Measurements from ENCODE around the gene FAM47B. TPM values are rescaled to one million over a fixed set of nuclear protein-coding genes. Genes with fewer than 3 reads are reported as not detected.

Gene FAM47B
- total RNA-seq, 4 donors from 2014 or later, result not detected

DNA sequence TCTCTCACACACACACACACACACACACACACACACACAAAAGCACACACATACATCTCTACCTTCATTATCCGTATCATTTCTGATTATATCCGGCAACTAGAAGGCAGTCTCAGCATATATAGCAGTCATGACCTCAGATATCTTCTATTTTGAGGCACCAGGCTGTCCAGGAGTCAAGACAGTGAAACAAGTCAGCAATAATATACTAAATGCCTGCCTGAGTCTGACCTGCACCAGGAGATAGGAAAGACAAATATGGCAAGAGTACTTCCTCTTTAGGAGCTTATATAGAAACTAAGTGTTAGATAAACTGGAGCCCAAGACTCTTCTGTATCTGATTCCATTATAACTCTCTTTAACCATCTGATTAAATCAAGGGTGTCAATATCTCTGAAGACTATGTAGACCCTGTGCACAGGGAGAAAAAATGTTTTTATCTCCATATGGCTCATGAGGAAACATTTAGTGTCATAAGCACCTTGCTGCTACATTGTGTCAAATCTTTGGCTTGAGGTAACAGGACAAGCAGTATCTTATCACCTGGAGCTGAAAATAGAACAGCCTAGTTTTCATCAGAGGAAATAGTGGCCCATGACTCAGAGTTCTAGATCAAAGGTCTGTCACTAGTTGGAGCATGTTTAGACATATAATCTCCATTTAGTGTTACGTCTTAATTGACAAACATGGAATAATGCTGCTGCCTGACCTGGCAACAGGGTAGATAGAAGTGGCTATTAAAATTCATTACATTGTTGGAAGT, 27.0 kb upstream of the FAM47B start:
- 65 to 74% methylated on average over 3 of the region's 3 CpGs for WGBS, 2 donors
- H3K4me3 ChIP-seq (ENCODE audit: low read depth, poor library complexity, severe bottlenecking), result no peak overlapping the region
- intact Hi-C loops (cut with DNase I; ENCODE audit: low total_unique reads), result no loop called here
- DNase-seq (ENCODE audit: low spot score in 2 of 2), result no peak
- TF ChIP-seq, protein P1, sequence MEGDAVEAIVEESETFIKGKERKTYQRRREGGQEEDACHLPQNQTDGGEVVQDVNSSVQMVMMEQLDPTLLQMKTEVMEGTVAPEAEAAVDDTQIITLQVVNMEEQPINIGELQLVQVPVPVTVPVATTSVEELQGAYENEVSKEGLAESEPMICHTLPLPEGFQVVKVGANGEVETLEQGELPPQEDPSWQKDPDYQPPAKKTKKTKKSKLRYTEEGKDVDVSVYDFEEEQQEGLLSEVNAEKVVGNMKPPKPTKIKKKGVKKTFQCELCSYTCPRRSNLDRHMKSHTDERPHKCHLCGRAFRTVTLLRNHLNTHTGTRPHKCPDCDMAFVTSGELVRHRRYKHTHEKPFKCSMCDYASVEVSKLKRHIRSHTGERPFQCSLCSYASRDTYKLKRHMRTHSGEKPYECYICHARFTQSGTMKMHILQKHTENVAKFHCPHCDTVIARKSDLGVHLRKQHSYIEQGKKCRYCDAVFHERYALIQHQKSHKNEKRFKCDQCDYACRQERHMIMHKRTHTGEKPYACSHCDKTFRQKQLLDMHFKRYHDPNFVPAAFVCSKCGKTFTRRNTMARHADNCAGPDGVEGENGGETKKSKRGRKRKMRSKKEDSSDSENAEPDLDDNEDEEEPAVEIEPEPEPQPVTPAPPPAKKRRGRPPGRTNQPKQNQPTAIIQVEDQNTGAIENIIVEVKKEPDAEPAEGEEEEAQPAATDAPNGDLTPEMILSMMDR (IDR thresholded peaks at IDR 0.05), result no peak
- no peak for TF ChIP-seq POLR2A (IDR thresholded peaks at IDR 0.05)

DNA sequence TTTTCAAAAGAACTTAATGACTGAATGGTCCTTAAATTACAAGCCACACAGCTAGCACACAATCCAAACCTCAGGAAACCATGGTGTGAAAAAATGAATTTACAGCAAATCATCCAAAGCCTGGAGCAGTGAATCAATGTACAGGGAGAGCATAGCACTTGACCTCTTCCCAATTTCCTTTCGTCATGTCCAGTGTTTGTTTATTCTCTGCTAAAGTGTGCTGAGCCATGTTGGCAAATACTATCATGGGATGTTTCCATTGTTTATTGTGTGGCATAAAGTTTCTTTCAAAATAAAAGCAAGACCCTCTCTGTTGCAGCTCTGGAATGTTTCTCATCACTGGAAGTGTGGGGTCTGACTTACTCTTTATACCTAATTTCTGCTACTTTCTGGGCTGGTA, 25.4 kb upstream of the FAM47B start:
- intact Hi-C loops (cut with DNase I; ENCODE audit: low total_unique reads), result no loop called here
- TF ChIP-seq, protein P1 (IDR thresholded peaks at IDR 0.05), result no peak
- no peak overlapping the region for H3K4me3 ChIP-seq (ENCODE audit: low read depth, poor library complexity, severe bottlenecking)
- DNase-seq (ENCODE audit: low spot score in 2 of 2), result no peak
- 60 to 65% methylated on average over 1 of the region's 1 CpG for WGBS, 2 donors

DNA sequence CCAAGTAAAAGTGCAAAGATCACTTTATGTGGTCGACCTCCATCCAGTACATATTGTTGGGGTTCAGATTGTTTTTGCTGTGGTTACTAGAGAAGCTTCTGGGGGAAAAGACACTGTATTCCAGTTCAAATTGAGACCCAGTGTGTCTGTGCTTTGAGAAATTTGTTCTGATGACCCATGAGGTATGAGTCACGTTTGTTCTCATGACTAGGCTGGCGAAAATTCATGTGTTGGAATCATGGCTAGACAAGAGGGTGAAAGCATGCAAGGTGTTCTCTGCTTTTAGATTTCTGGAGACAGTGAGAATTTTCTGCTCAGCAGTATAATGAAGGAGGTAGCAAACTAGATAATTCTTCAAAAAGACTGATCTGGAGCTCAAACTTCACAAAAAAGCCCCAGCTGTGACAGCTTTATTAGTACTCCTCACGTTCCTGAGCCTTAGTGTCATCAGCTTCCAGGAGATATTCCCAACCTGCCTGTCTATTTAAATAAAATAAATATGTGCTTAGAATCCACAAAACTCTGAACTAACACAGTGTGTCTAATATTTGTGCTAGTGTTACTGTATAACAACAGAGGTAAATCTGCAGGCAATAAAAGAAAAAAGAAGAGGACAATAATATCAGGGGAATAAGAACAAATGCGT, 24.4 kb upstream of the FAM47B start:
- DNase-seq (ENCODE audit: low spot score in 2 of 2), result no peak
- 29 to 43% methylated on average over 5 of the region's 5 CpGs for WGBS, 2 donors
- intact Hi-C loops (cut with DNase I; ENCODE audit: low total_unique reads), result no loop called here
- TF ChIP-seq, protein P1 (IDR thresholded peaks at IDR 0.05), result no peak
- TF ChIP-seq POLR2A (IDR thresholded peaks at IDR 0.05), result no peak
- no peak overlapping the region for H3K4me3 ChIP-seq (ENCODE audit: low read depth, poor library complexity, severe bottlenecking)

DNA sequence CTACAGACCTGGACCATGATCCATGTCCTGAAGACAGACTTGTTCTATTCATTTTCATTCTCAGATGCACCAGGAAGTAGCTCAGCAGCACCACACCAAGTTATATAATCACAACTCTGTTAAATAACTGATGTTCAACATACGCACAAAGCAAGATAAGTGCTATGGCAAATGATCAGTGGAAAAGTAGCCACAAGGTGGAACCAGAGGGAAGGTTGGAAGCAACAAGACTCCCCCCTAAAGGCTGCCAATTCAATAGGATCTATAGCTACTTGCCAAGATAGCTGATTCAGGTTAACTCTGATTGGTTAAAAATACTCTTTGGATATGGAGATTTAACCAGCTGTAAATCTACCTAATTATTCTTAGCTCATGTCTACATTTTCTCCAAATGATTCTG, 23.7 kb upstream of the FAM47B start:
- intact Hi-C loops (cut with DNase I; ENCODE audit: low total_unique reads), result no loop called here
- DNase-seq (ENCODE audit: low spot score in 2 of 2), result no peak
- WGBS, 2 donors, result 29 to 53% methylated on average over 1 of the region's 1 CpG
- H3K4me3 ChIP-seq (ENCODE audit: low read depth, poor library complexity, severe bottlenecking), result no peak overlapping the region
- no peak for TF ChIP-seq POLR2A (IDR thresholded peaks at IDR 0.05)
- TF ChIP-seq, protein P1 (IDR thresholded peaks at IDR 0.05), result no peak

DNA sequence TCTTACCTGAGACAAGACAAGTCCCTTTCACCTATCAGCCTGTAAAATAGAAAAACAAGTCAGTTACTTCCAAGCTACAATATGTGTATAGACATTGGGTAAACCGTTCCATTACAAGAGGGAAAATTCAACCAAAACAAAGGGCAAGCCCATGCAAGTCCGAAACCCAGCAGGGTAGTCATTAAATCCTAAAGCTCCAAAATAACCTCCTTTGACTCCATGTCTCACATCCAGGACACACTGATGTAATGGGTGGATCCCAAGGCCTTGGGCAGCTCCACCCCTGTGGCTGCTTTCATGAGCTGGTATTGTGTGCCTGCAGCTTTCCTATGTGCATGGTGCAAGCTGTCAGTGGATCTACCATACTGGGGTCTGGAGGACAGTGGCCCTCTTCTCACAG, 14.7 kb upstream of the FAM47B start:
- no peak for TF ChIP-seq POLR2A (IDR thresholded peaks at IDR 0.05)
- TF ChIP-seq, protein P1 (IDR thresholded peaks at IDR 0.05), result no peak
- DNase-seq (ENCODE audit: low spot score in 2 of 2), result no peak
- intact Hi-C loops (cut with DNase I; ENCODE audit: low total_unique reads), result no loop called here
- WGBS, 2 donors, result 32 to 37% methylated on average over 2 of the region's 2 CpGs
- H3K4me3 ChIP-seq (ENCODE audit: low read depth, poor library complexity, severe bottlenecking), result no peak overlapping the region

Data from lower leg skin (tissue), 4 donors.